IMR-90 (cell line): ENCODE results near the gene NIPBL. TPM values are rescaled to one million over a fixed set of nuclear protein-coding genes. Genes with fewer than 3 reads are reported as not detected.

Source experiments
- ATAC-seq: fragments of 200-7000 bp; cut with Tn5 transposase; 2 replicates; pipeline ENCODE4 v1.9.1; 2020; ENCODE audit warnings: low read depth, mild to moderate bottlenecking, moderate library complexity
- BruUV-seq: library from RNA; stranded (reverse); fragments of 400-500 nt; replicated peaks from 2 replicates; lab custom pipeline; 2021; lab: Mats Ljungman, UMichigan
- CTCF ChIA-PET: fragments of 300-600 bp; formaldehyde crosslinking; extraction: SDS; loops from one replicate; lab custom pipeline; 2021; ENCODE audit warnings: antibody characterized with exemption; lab: Yijun Ruan, JAX
- POLR2A ChIA-PET: fragments of 300-600 bp; sonication (Branson Sonifier 250); formaldehyde crosslinking; loops from one replicate; lab custom pipeline; 2022; ENCODE audit warnings: antibody characterized with exemption; ENCODE audit not compliant: unreplicated experiment; lab: Charles Lee
- DNase-seq: peaks from one replicate; pipeline ENCODE4 v3.0.0; 2013
- H2AFZ ChIP-seq: replicated peaks from 2 replicates; pipeline ENCODE3; 2013; ENCODE audit warnings: low read length, mild to moderate bottlenecking; ENCODE audit not compliant: poor library complexity
- H2AK5ac ChIP-seq: 2 replicates; pipeline ENCODE4 v1.6.1; 2013; ENCODE audit warnings: low read depth, low read length, inconsistent platforms
- H2AK9ac ChIP-seq: replicated peaks from 2 replicates; pipeline ENCODE3; 2013; ENCODE audit warnings: mild to moderate bottlenecking, low read depth, low read length, moderate library complexity; ENCODE audit not compliant: poor library complexity
- H2BK120ac ChIP-seq: 2 replicates; pipeline ENCODE4 v1.6.1; 2013; ENCODE audit warnings: low read depth, low read length, inconsistent platforms
- H2BK15ac ChIP-seq: 3 replicates; pipeline ENCODE4 v1.6.1; 2013; ENCODE audit warnings: low read depth, low read length, inconsistent platforms
- H2BK20ac ChIP-seq: 2 replicates; pipeline ENCODE4 v1.6.1; 2013; ENCODE audit warnings: low read depth, mild to moderate bottlenecking, inconsistent platforms, low read length, moderate library complexity
- H2BK5ac ChIP-seq: 2 replicates; pipeline ENCODE4 v1.6.1; 2013; ENCODE audit warnings: mild to moderate bottlenecking, low read depth, low read length, inconsistent platforms; ENCODE audit not compliant: poor library complexity, severe bottlenecking
- H3K14ac ChIP-seq: replicated peaks from 2 replicates; pipeline ENCODE4 v1.6.1; 2013; ENCODE audit warnings: low read depth, low read length, inconsistent platforms
- H3K18ac ChIP-seq: 2 replicates; pipeline ENCODE4 v1.6.1; 2013; ENCODE audit warnings: low read depth, low read length, control low read depth
- H3K23ac ChIP-seq: 2 replicates; pipeline ENCODE4 v1.6.1; 2013; ENCODE audit warnings: low read depth, low read length, inconsistent platforms
- H3K27ac ChIP-seq: 2 replicates; pipeline ENCODE4 v1.5.1; 2013; ENCODE audit warnings: mild to moderate bottlenecking, control low read depth, low read length; ENCODE audit not compliant: insufficient read depth
- H3K27me3 ChIP-seq: 2 replicates; pipeline ENCODE4 v1.6.1; 2013; ENCODE audit warnings: low read length; ENCODE audit not compliant: control insufficient read depth, insufficient read depth
- H3K36me3 ChIP-seq: 2 replicates; pipeline ENCODE4 v1.6.1; 2013; ENCODE audit warnings: low read length, mixed read lengths; ENCODE audit not compliant: control insufficient read depth, insufficient read depth
- H3K4ac ChIP-seq: 2 replicates; pipeline ENCODE4 v1.6.1; 2013; ENCODE audit warnings: low read depth, low read length, inconsistent platforms
- H3K4me1 ChIP-seq: 2 replicates; pipeline ENCODE4 v1.6.1; 2013; ENCODE audit warnings: low read length, mixed read lengths; ENCODE audit not compliant: control insufficient read depth, insufficient read depth
- H3K4me2 ChIP-seq: 2 replicates; pipeline ENCODE4 v1.6.1; 2013; ENCODE audit warnings: low read depth, mild to moderate bottlenecking, control low read depth, low read length, moderate library complexity
- H3K4me3 ChIP-seq: 2 replicates; pipeline ENCODE4 v1.5.1; 2013; ENCODE audit warnings: low read depth, mild to moderate bottlenecking, control low read depth, low read length, moderate library complexity; ENCODE audit not compliant: insufficient read depth
- H3K56ac ChIP-seq: 2 replicates; pipeline ENCODE4 v1.6.1; 2013; ENCODE audit warnings: low read length, inconsistent platforms; ENCODE audit not compliant: insufficient read depth; ENCODE audit errors: extremely low read depth
- H3K79me1 ChIP-seq, 2 experiments: 2 replicates each; pipeline ENCODE4 v1.6.1; 2013; ENCODE audit warnings: low read length in 2 of 2, inconsistent platforms in 1 of 2, low read depth in 1 of 2
- H3K9ac ChIP-seq: 2 replicates; pipeline ENCODE4 v1.6.1; 2013; ENCODE audit warnings: low read depth, low read length, control low read depth
- H3K9me1 ChIP-seq: 2 replicates; pipeline ENCODE4 v1.6.1; 2013; ENCODE audit warnings: low read length, inconsistent platforms; ENCODE audit not compliant: insufficient read depth
- H3K9me3 ChIP-seq: 2 replicates; pipeline ENCODE4 v1.6.1; 2013; ENCODE audit warnings: low read length; ENCODE audit not compliant: control insufficient read depth, insufficient read depth
- H4K20me1 ChIP-seq: 2 replicates; pipeline ENCODE4 v1.6.1; 2013; ENCODE audit warnings: low read length, inconsistent platforms; ENCODE audit not compliant: insufficient read depth
- H4K5ac ChIP-seq: 2 replicates; pipeline ENCODE4 v1.6.1; 2013; ENCODE audit warnings: mild to moderate bottlenecking, low read depth, low read length, control low read depth
- H4K8ac ChIP-seq, 2 experiments: 2 replicates each; pipeline ENCODE4 v1.6.1; 2013; ENCODE audit warnings: low read depth in 2 of 2, low read length in 2 of 2, control low read depth in 1 of 2, inconsistent platforms in 1 of 2
- H4K91ac ChIP-seq: 2 replicates; pipeline ENCODE4 v1.6.1; 2013; ENCODE audit warnings: low read depth, low read length, inconsistent platforms; ENCODE audit not compliant: insufficient read depth
- BHLHE40 ChIP-seq: fragments of 150-350 bp; IDR thresholded peaks from 2 replicates; pipeline ENCODE4 v1.6.1; 2016; ENCODE audit warnings: mild to moderate bottlenecking, low read depth, low read length
- CEBPB ChIP-seq: IDR thresholded peaks from 2 replicates; pipeline ENCODE4 v1.6.1; 2012; ENCODE audit warnings: low read depth, low read length, improper control_type of control experiment
- CHD1 ChIP-seq: IDR thresholded peaks from 2 replicates; pipeline ENCODE4 v1.6.1; 2012; ENCODE audit warnings: low read depth, low read length, improper control_type of control experiment
- CTCF ChIP-seq: conservative IDR thresholded peaks from 2 replicates; pipeline ENCODE4 v1.5.1; 2012; ENCODE audit warnings: mild to moderate bottlenecking, low read depth, low read length, improper control_type of control experiment
- FOS ChIP-seq: fragments of 150-350 bp; IDR thresholded peaks from 2 replicates; pipeline ENCODE4 v1.6.1; 2016; ENCODE audit warnings: low read depth, low read length
- MAFK ChIP-seq: IDR thresholded peaks from 2 replicates; pipeline ENCODE4 v1.6.1; 2012; ENCODE audit warnings: low read depth, low read length, improper control_type of control experiment
- MAZ ChIP-seq: IDR thresholded peaks from 2 replicates; pipeline ENCODE4 v1.6.1; 2012; ENCODE audit warnings: low read depth, mild to moderate bottlenecking, low read length, improper control_type of control experiment, moderate library complexity, borderline replicate concordance
- MXI1 ChIP-seq: IDR thresholded peaks from 2 replicates; pipeline ENCODE4 v1.6.1; 2012; ENCODE audit warnings: low read depth, mild to moderate bottlenecking, low read length, moderate library complexity, borderline replicate concordance
- NFE2L2 ChIP-seq: fragments of 150-350 bp; IDR thresholded peaks from 2 replicates; pipeline ENCODE4 v1.6.1; 2016; ENCODE audit warnings: low read depth, mild to moderate bottlenecking, low read length
- POLR2A ChIP-seq: IDR thresholded peaks from 2 replicates; pipeline ENCODE4 v1.6.1; 2012; ENCODE audit warnings: mild to moderate bottlenecking, low read depth, low read length
- RAD21 ChIP-seq: IDR thresholded peaks from 2 replicates; pipeline ENCODE4 v1.6.1; 2012; ENCODE audit warnings: low read length, improper control_type of control experiment
- RFX5 ChIP-seq: IDR thresholded peaks from 2 replicates; pipeline ENCODE4 v1.8.0; 2012; ENCODE audit warnings: low read depth, mild to moderate bottlenecking, low read length, moderate library complexity
- SMC3 ChIP-seq: fragments of 150-350 bp; IDR thresholded peaks from 2 replicates; pipeline ENCODE4 v1.6.1; 2016; ENCODE audit warnings: low read depth, mild to moderate bottlenecking, antibody characterized with exemption, low read length, moderate library complexity
- dilution Hi-C: fragments of 300-500 bp; cut with HindIII; formaldehyde crosslinking; loops from one replicate; pipeline ENCODE4 v1.14.3; 2018; ENCODE audit warnings: low sequenced_read_pairs; ENCODE audit not compliant: unreplicated experiment
- in situ Hi-C: fragments of 300-500 bp; cut with MboI; formaldehyde crosslinking; loops from 3 replicates; pipeline ENCODE4 v1.14.3; 2019; ENCODE audit warnings: low sequenced_read_pairs, inconsistent platforms, mixed read lengths
- intact Hi-C: fragments of 100-400 bp; cut with micrococcal nuclease; formaldehyde crosslinking; loops from 2 replicates; pipeline ENCODE4 v1.10.0; 2022
- polyA plus RNA-seq, 3 experiments: library from polyadenylated mRNA; depleted of rRNA; stranded (reverse); fragments of >200 nt; gene quantifications; 2 replicates each; pipeline ENCODE4 v1.2.3, GENCODE V29; 2012; ENCODE audit warnings: low replicate concordance in 1 of 3
- total RNA-seq: library from RNA; depleted of rRNA; stranded (reverse); fragments of >200 nt; gene quantifications from 2 replicates; pipeline ENCODE4 v1.2.3, GENCODE V29; 2012
- TF ChIP-seq, protein P1 (sequence below): fragments of 150-350 bp; IDR thresholded peaks from 2 replicates; pipeline ENCODE4 v1.6.1; 2016; ENCODE audit warnings: low read depth, mild to moderate bottlenecking, low read length, moderate library complexity, borderline replicate concordance
- TF ChIP-seq, protein P2 (sequence below): fragments of 150-350 bp; IDR thresholded peaks from 2 replicates; pipeline ENCODE4 v1.6.1; 2017; ENCODE audit warnings: mild to moderate bottlenecking, antibody characterized with exemption, low read length, low read depth

The NIPBL gene
- total and polyA plus RNA-seq, 2 of the 4 experiments (the other 2 are of a cell fraction), result 8.4 to 46.4 TPM

DNA sequence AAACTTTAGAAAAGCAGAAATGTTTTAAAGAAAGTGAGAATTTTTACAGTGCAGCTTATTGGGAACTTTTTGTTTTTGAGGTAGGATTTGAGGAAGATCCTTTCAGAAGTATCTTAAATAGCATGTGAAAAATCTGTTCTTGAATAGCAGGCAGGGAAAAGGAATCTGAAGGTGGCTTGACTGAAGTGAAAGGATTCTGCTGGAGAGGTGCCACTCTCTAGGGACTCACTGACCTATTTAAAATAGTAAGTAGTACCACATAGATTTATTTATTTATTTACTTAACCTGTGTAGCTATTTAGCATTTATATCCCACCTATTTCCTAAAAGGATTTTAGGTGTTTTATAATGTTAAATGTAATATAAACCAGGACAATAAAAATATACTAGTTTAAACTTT, 69.1 kb downstream of the NIPBL start:
- Histone ChIP-seq H3K4me3 (no peak overlapping the region), H3K18ac (no peak overlapping the region), H3K4me2 (no peak overlapping the region), H3K36me3 (no peaks in the 10 kb centered on the region), H3K9me1 (0 out of 2 replicates have a peak, but pooled peaks cover 2% of the 10 kb centered on the region), H2AFZ (no peak overlapping the region), H3K4me1 (no peaks in the 10 kb centered on the region), H2BK15ac (no peak overlapping the region), H2AK5ac (no peak overlapping the region), H4K5ac (no peak overlapping the region), H3K23ac (no peak overlapping the region), H3K4ac (no peak overlapping the region), H4K20me1 (peaks cover 41% of the 10 kb centered on the region), H4K91ac (no peak overlapping the region), H3K9ac (no peak overlapping the region), H3K79me1 (peaks cover 8 to 36% of the 10 kb centered on the region in 2 experiments; a peak in 3 of 4 replicates), H3K27me3 (no peaks in the 10 kb centered on the region), H2BK20ac (no peak overlapping the region), H2BK120ac (no peak overlapping the region), H3K14ac (no peak overlapping the region), H2BK5ac (no peak overlapping the region), H3K56ac (no peak overlapping the region), H4K8ac (no peak overlapping the region), H3K9me3 (no peaks in the 10 kb centered on the region), H2AK9ac (no peak overlapping the region), H3K27ac (no peak overlapping the region)
- POLR2A ChIA-PET, result interaction anchor here (0.6 kb wide), 1 partner anchor 60 kb away, joined by 4 read pairs; no protein-coding TSS in a partner anchor
- intact Hi-C loops, result loop anchor here (2.0 kb wide), 1 partner anchor 207 kb away; no protein-coding TSS in a partner anchor
- dilution Hi-C loops, result no loop called here
- no peak for DNase-seq
- TF ChIP-seq, protein P1, sequence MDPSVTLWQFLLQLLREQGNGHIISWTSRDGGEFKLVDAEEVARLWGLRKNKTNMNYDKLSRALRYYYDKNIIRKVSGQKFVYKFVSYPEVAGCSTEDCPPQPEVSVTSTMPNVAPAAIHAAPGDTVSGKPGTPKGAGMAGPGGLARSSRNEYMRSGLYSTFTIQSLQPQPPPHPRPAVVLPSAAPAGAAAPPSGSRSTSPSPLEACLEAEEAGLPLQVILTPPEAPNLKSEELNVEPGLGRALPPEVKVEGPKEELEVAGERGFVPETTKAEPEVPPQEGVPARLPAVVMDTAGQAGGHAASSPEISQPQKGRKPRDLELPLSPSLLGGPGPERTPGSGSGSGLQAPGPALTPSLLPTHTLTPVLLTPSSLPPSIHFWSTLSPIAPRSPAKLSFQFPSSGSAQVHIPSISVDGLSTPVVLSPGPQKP, result no peak
- TF ChIP-seq MAFK, result no peak
- TF ChIP-seq FOS, result no peak
- TF ChIP-seq CEBPB, result no peak
- no peak for TF ChIP-seq CHD1
- no peak for TF ChIP-seq SMC3
- no peak for TF ChIP-seq NFE2L2
- no peak for TF ChIP-seq POLR2A
- TF ChIP-seq, protein P2, sequence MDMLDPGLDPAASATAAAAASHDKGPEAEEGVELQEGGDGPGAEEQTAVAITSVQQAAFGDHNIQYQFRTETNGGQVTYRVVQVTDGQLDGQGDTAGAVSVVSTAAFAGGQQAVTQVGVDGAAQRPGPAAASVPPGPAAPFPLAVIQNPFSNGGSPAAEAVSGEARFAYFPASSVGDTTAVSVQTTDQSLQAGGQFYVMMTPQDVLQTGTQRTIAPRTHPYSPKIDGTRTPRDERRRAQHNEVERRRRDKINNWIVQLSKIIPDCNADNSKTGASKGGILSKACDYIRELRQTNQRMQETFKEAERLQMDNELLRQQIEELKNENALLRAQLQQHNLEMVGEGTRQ, result no peak
- no peak for TF ChIP-seq CTCF
- TF ChIP-seq RAD21, result no peak
- TF ChIP-seq BHLHE40, result no peak
- TF ChIP-seq MAZ, result no peak
- TF ChIP-seq RFX5, result no peak
- TF ChIP-seq MXI1, result no peak
- ATAC-seq, result no peak
- no TSS peak for BruUV-seq
- in situ Hi-C loops, result no loop called here
- CTCF ChIA-PET, result no interaction called here
